K562 (cell line): Measurements from ENCODE around the gene NKIRAS2. TPM values are rescaled to one million over a fixed set of nuclear protein-coding genes. Genes with fewer than 3 reads are reported as not detected.

Source experiments
- ATAC-seq: fragments of 200-7000 bp; cut with Tn5 transposase; 3 replicates; pipeline ENCODE4 v1.9.1; 2020; ENCODE audit warnings: moderate library complexity
- BruUV-seq: library from RNA; stranded (reverse); fragments of 400-500 nt; replicated peaks from 2 replicates; lab custom pipeline; 2021; lab: Mats Ljungman, UMichigan
- CTCF ChIA-PET: fragments of 300-600 bp; formaldehyde crosslinking; extraction: SDS; loops from one replicate; lab custom pipeline; 2021; ENCODE audit warnings: low intra/inter-chr PET ratio; lab: Yijun Ruan, JAX
- POLR2A ChIA-PET: fragments of 300-600, 350-650 bp; sonication (Branson Sonifier 250); formaldehyde crosslinking; extraction: SDS; loops from one replicate; lab custom pipeline; 2021; ENCODE audit warnings: antibody characterized with exemption, inconsistent platforms; lab: Yijun Ruan, JAX
- DNase-seq, 4 experiments: peaks; one replicate each; pipeline versions ENCODE4 v3.0.0 to v3.0.0-alpha.2; 2011 to 2018; ENCODE audit warnings: low spot score in 3 of 4, mixed read lengths in 3 of 4; ENCODE audit errors: extremely low read depth in 1 of 4
- FAIRE-seq: peaks from 2 replicates; lab custom pipeline; 2011; peaks lifted over from hg19 to GRCh38; lab: Jason Lieb, UNC
- H2AFZ ChIP-seq: 2 replicates; pipeline ENCODE4 v1.6.0; 2011; ENCODE audit warnings: low read depth, low read length, control low read depth, inconsistent platforms
- H3K27ac ChIP-seq: fragments of 200-600 bp; 3 replicates; pipeline ENCODE4 v1.8.0; 2011; ENCODE audit warnings: low read depth, mild to moderate bottlenecking, control low read depth, inconsistent platforms, low read length, moderate library complexity, mixed read lengths; ENCODE audit errors: extremely low read depth
- H3K27me3 ChIP-seq, 2 experiments: fragments of 300-600 bp in 1 of 2; 2 replicates in 1 of 2; 3 replicates in 1 of 2; pipeline versions ENCODE4 v1.6.0 to v1.8.0; 2011; ENCODE audit warnings: inconsistent platforms in 2 of 2, low read length in 2 of 2, mild to moderate bottlenecking in 1 of 2, mixed read lengths in 1 of 2, moderate library complexity in 1 of 2; ENCODE audit not compliant: control insufficient read depth in 2 of 2, insufficient read depth in 2 of 2
- H3K36me3 ChIP-seq: fragments of 300-600 bp; 3 replicates; pipeline ENCODE4 v1.8.0; 2011; ENCODE audit warnings: mild to moderate bottlenecking, low read length, inconsistent platforms; ENCODE audit not compliant: control insufficient read depth, insufficient read depth
- H3K4me1 ChIP-seq, 2 experiments: fragments of 200-600 bp in 1 of 2; replicated peaks in 1 of 2; 2 replicates in 1 of 2; 3 replicates in 1 of 2; pipeline versions ENCODE4 v1.5.1 to v1.8.0; 2011; ENCODE audit warnings: inconsistent platforms in 2 of 2, low read length in 2 of 2, mild to moderate bottlenecking in 1 of 2, mixed read lengths in 1 of 2, moderate library complexity in 1 of 2; ENCODE audit not compliant: control insufficient read depth in 2 of 2, insufficient read depth in 2 of 2
- H3K4me2 ChIP-seq: 2 replicates; pipeline ENCODE4 v1.6.1; 2011; ENCODE audit warnings: low read length, control low read depth, inconsistent platforms, mixed read lengths; ENCODE audit not compliant: insufficient read depth
- H3K4me3 ChIP-seq: fragments of 200-600 bp; sonication (generic), shearing (Covaris generic); 2 replicates; pipeline ENCODE4 v1.5.1; 2016; ENCODE audit warnings: control low read depth, inconsistent platforms
- H3K79me2 ChIP-seq: fragments of 200-600 bp; 3 replicates; pipeline ENCODE4 v1.8.0; 2011; ENCODE audit warnings: low read length, inconsistent platforms; ENCODE audit not compliant: control insufficient read depth, insufficient read depth
- H3K9ac ChIP-seq, 2 experiments: 2 replicates each; pipeline versions ENCODE4 v1.6.0 to v1.6.1; 2011; ENCODE audit warnings: low read depth in 2 of 2, low read length in 2 of 2, control low read depth in 1 of 2, inconsistent platforms in 1 of 2, mild to moderate bottlenecking in 1 of 2, mixed read lengths in 1 of 2; ENCODE audit not compliant: insufficient read depth in 1 of 2
- H3K9me1 ChIP-seq: one replicate; pipeline ENCODE4 v1.6.0; 2011; ENCODE audit warnings: inconsistent platforms, mild to moderate bottlenecking, low read length, moderate library complexity; ENCODE audit not compliant: control insufficient read depth, insufficient read depth
- H3K9me3 ChIP-seq: replicated peaks from 2 replicates; pipeline ENCODE4 v1.5.1; 2011; ENCODE audit warnings: low read depth, low read length, inconsistent platforms; ENCODE audit not compliant: control insufficient read depth, insufficient read depth
- H4K20me1 ChIP-seq: replicated peaks from 2 replicates; pipeline ENCODE4 v1.6.1; 2011; ENCODE audit warnings: low read length, inconsistent platforms, mixed read lengths; ENCODE audit not compliant: control insufficient read depth, insufficient read depth
- TAF1 ChIP-seq: IDR thresholded peaks from 2 replicates; pipeline ENCODE4 v1.6.1; 2011; ENCODE audit warnings: mild to moderate bottlenecking, low read length, moderate library complexity; ENCODE audit not compliant: insufficient read depth, control insufficient read depth, severe bottlenecking; ENCODE audit errors: extremely low read depth
- ZFP1 ChIP-seq: fragments of 450-650 bp; formaldehyde crosslinking; IDR thresholded peaks from 2 replicates; pipeline ENCODE4 v1.4.0; 2020; ENCODE audit warnings: mild to moderate bottlenecking, mixed read lengths
- ZNF445 ChIP-seq: fragments of 250-450 bp; sonication (Bioruptor Pico); IDR thresholded peaks from 2 replicates; pipeline ENCODE4 v1.4.0; 2020; ENCODE audit warnings: low read depth, mild to moderate bottlenecking, moderate library complexity
- ZNF79 ChIP-seq: fragments of 250-450 bp; sonication (Bioruptor Pico); IDR thresholded peaks from 2 replicates; pipeline ENCODE4 v1.4.0; 2020; ENCODE audit warnings: low read depth, mild to moderate bottlenecking, moderate library complexity
- WGBS: fragments of 100-300 bp; shearing (Covaris generic); methylation state at CpG from one replicate; pipeline ENCODE4 v1.1.6; 2016; ENCODE audit warnings: low coverage, mixed read lengths; ENCODE audit not compliant: insufficient coverage; ENCODE audit errors: missing lambda C conversion rate; 5-methylcytosine and 5-hydroxymethylcytosine counted together
- in situ Hi-C: fragments of 300-500 bp; cut with MboI; formaldehyde crosslinking; loops from 4 replicates; pipeline ENCODE4 v1.15.0; 2018; ENCODE audit warnings: inconsistent platforms, mixed read lengths
- intact Hi-C: fragments of 100-400 bp; cut with micrococcal nuclease; formaldehyde crosslinking; loops from 2 replicates; pipeline ENCODE4 v1.14.2; 2022
- polyA plus RNA-seq, 8 experiments: library from polyadenylated mRNA; depleted of rRNA in 4 of 8; stranded (reverse) in 5 of 8; unstranded in 3 of 8; fragments of >200 nt; fragmentation: Nextera tagmentation in 2 of 8; fragmentation: Illumina TruSeq in 1 of 8; extraction: Ambion mirVana in 2 of 8; extraction: Trizol in 1 of 8; gene quantifications; 2 replicates each; pipeline versions ENCODE4 v1.2.1 to v1.2.3, GENCODE V29; 2011 to 2014; ENCODE audit warnings: inconsistent platforms in 1 of 8, missing spikeins in 1 of 8
- total RNA-seq, 7 experiments: library from RNA; depleted of rRNA in 6 of 7; stranded (reverse); fragments of >200 nt in 6 of 7; fragmentation: Illumina TruSeq in 2 of 7; extraction: Trizol in 2 of 7; gene quantifications; 2 replicates each; pipeline versions ENCODE4 v1.2.1 to v1.2.3, GENCODE V29; 2011 to 2021; ENCODE audit warnings: low replicate concordance in 1 of 7
- TF ChIP-seq, protein P1 (sequence below), 2 experiments: fragments of 450-650 bp; IDR thresholded peaks; 2 replicates each; pipeline ENCODE4 v1.6.1; 2016; ENCODE audit warnings: mild to moderate bottlenecking in 2 of 2, borderline replicate concordance in 1 of 2, low read depth in 1 of 2, moderate library complexity in 1 of 2

Gene NKIRAS2
- total and polyA plus RNA-seq, 9 of the 15 experiments (the other 6 are each of a cell fraction or from before 2014, with no cell fraction given), result 10.1 to 65.5 (median 29.8) TPM

GRCh38 chr17:41982026-41982760 lies 37.7 kb upstream of the NKIRAS2 start:
- CTCF ChIA-PET, result no interaction called here
- intact Hi-C loops, result no loop called here
- H3K27me3 ChIP-seq, result no peaks in the 10 kb centered on the region
- H3K27ac ChIP-seq, result no peak overlapping the region
- no peak overlapping the region for H3K9ac ChIP-seq
- BruUV-seq, result no TSS peak
- DNase-seq, result no peak
- no peak overlapping the region for H2AFZ ChIP-seq
- no peaks in the 10 kb centered on the region for H3K9me1 ChIP-seq
- TF ChIP-seq ZNF79 (no peak), TAF1 (no peak), ZNF445 (no peak)
- TF ChIP-seq, all 486 proteins: peak for 0
- Histone ChIP-seq H3K4me1 (no peaks in the 10 kb centered on the region), H4K20me1 (no peaks in the 10 kb centered on the region), H3K9me3 (no peaks in the 10 kb centered on the region), H3K79me2 (no peaks in the 10 kb centered on the region), H3K4me3 (no peak overlapping the region), H3K36me3 (peaks cover 87% of the 10 kb centered on the region), H3K4me2 (no peak overlapping the region)
- WGBS, result 94% methylated on average over 14 of the region's 14 CpGs
- FAIRE-seq (no peak), ATAC-seq (no peak)
- in situ Hi-C loops, result no loop called here
- POLR2A ChIA-PET, result interaction anchor here (0.6 to 1.6 kb wide), 3 partner anchors 9 to 22 kb away, joined by 3 to 4 read pairs (median 4); no protein-coding TSS in a partner anchor

GRCh38 chr17:41984454-41984853 lies 35.4 kb upstream of the NKIRAS2 start:
- intact Hi-C loops, result no loop called here
- WGBS, result 96% methylated on average over 8 of the region's 8 CpGs
- Histone ChIP-seq H3K9me1 (no peaks in the 10 kb centered on the region), H2AFZ (no peak overlapping the region), H3K9ac (no peak overlapping the region), H4K20me1 (no peaks in the 10 kb centered on the region), H3K27me3 (no peaks in the 10 kb centered on the region), H3K4me2 (no peak overlapping the region), H3K4me3 (no peak overlapping the region), H3K27ac (no peak overlapping the region), H3K79me2 (no peaks in the 10 kb centered on the region), H3K4me1 (no peaks in the 10 kb centered on the region), H3K36me3 (peaks cover 92% of the 10 kb centered on the region), H3K9me3 (no peaks in the 10 kb centered on the region)
- FAIRE-seq (no peak), ATAC-seq (no peak), DNase-seq (no peak)
- CTCF ChIA-PET, result no interaction called here
- POLR2A ChIA-PET, result interaction anchor here (0.7 to 1.4 kb wide), 5 partner anchors 9 to 36 kb away, joined by 3 read pairs; partner anchors contain the start of gene NKIRAS2
- in situ Hi-C loops, result no loop called here
- BruUV-seq, result no TSS peak
- no peak for TF ChIP-seq ZFP1 (CRISPR knock-in tag)
- TF ChIP-seq, protein P1, sequence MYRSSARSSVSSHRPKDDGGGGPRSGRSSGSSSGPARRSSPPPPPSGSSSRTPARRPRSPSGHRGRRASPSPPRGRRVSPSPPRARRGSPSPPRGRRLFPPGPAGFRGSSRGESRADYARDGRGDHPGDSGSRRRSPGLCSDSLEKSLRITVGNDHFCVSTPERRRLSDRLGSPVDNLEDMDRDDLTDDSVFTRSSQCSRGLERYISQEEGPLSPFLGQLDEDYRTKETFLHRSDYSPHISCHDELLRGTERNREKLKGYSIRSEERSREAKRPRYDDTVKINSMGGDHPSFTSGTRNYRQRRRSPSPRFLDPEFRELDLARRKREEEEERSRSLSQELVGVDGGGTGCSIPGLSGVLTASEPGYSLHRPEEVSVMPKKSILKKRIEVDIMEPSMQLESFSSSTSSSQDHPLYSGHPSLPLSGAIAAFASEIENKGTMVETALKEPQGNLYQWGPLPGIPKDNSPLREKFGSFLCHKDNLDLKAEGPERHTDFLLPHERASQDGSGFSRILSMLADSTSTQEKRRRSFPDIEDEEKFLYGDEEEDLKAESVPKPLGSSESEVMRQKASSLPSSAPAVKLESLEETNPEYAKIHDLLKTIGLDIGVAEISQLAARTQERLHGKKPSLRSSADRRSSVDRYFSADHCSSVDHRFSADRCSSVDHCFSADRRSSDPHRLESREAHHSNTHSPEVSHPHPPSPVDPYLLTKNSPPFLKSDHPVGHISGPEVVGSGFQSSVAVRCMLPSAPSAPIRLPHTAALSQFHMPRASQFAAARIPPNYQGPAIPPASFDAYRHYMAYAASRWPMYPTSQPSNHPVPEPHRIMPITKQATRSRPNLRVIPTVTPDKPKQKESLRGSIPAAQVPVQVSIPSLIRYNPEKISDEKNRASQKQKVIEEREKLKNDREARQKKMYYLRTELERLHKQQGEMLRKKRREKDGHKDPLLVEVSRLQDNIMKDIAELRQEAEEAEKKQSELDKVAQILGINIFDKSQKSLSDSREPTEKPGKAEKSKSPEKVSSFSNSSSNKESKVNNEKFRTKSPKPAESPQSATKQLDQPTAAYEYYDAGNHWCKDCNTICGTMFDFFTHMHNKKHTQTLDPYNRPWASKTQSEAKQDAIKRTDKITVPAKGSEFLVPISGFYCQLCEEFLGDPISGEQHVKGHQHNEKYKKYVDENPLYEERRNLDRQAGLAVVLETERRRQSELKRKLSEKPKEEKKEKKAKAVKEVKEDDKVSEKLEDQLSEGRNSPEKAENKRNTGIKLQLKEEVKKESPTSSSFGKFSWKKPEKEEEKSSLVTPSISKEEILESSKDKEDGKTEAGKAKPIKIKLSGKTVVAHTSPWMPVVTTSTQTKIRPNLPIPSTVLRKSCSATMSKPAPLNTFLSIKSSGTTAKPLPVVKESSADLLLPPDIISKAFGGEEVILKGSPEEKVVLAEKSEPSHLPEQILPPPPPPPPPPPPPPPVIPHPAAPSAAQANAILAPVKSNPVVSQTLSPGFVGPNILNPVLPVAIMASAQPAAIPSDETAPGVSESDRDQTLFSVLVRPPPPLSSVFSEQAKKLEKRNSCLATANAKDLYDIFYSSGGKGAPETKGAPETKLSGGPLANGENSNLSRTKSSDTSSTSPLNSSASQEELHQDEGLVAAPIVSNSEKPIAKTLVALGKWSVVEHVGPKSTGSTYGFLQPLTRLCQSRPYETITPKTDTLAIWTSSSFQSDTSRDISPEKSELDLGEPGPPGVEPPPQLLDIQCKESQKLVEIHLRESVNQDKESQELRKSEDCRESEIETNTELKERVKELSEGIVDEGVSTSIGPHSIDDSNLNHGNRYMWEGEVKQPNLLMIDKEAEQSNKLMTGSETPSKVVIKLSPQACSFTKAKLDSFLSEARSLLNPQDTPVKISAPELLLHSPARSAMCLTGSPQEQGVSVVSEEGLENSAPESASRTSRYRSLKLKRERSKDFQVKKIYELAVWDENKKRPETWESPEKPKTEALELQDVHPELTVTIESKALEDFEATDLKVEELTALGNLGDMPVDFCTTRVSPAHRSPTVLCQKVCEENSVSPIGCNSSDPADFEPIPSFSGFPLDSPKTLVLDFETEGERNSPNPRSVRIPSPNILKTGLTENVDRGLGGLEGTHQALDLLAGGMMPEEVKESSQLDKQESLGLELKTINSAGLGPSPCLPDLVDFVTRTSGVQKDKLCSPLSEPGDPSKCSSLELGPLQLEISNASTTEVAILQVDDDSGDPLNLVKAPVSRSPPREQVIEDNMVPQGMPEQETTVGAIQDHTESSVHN (IDR thresholded peaks at IDR 0.05; ENCODE audit: borderline replicate concordance in 1 of 2, low read depth in 1 of 2), result no peak
